Activated effector memory CD4-positive, alpha-beta T cell treated with anti-CD3 and anti-CD28 coated beads, Interleukin-2, amount 50 U/mL, for 16 hours (primary cell): ENCODE results near the gene FYB2.

ENCODE experiments used
- DNase-seq: peaks from one replicate; pipeline ENCODE4 v3.0.0-alpha.2; 2020

The FYB2 gene

GRCh38 chr1:56834137-56834900, 15.1 kb upstream of the FYB2 start:
- no peak for DNase-seq

GRCh38 chr1:56833088-56833487, 13.9 kb upstream of the FYB2 start:
- no peak for DNase-seq

GRCh38 chr1:56831871-56832693, 12.9 kb upstream of the FYB2 start:
- DNase-seq = peak; percentile 86

GRCh38 chr1:56830052-56830451, 10.8 kb upstream of the FYB2 start:
- no peak for DNase-seq

- no peak for DNase-seq
These were observed 8.5 kb upstream of the FYB2 start for GRCh38 chr1:56827711-56828110.

GRCh38 chr1:56825436-56825835, 6.2 kb upstream of the FYB2 start:
- DNase-seq = no peak

- DNase-seq = no peak
These were observed 5.7 kb upstream of the FYB2 start for GRCh38 chr1:56824938-56825337.

- DNase-seq = no peak
These were observed 5.1 kb upstream of the FYB2 start for GRCh38 chr1:56824271-56824670.

GRCh38 chr1:56821462-56821797, 2.2 kb upstream of the FYB2 start:
- no peak for DNase-seq

- DNase-seq = peak; percentile 84
These were observed 1.7 kb upstream of the FYB2 start for GRCh38 chr1:56820755-56821461.

- no peak for DNase-seq
These were observed 1.3 kb downstream of the FYB2 start for GRCh38 chr1:56817716-56818463.

- no peak for DNase-seq
These were observed 2.3 kb downstream of the FYB2 start for GRCh38 chr1:56816909-56817308.

- no peak for DNase-seq
These were observed 2.9 kb downstream of the FYB2 start for GRCh38 chr1:56816264-56816663.

- no peak for DNase-seq
These were observed 5.0 kb downstream of the FYB2 start for GRCh38 chr1:56814205-56814604.

- no peak for DNase-seq
These were observed 7.9 kb downstream of the FYB2 start for GRCh38 chr1:56811331-56811730.

GRCh38 chr1:56808410-56808809, 10.8 kb downstream of the FYB2 start:
- no peak for DNase-seq

- DNase-seq = no peak
These were observed 12.4 kb downstream of the FYB2 start for GRCh38 chr1:56806804-56807203.

GRCh38 chr1:56803561-56804156, 15.5 kb downstream of the FYB2 start:
- DNase-seq = no peak

GRCh38 chr1:56799605-56800400, 19.4 kb downstream of the FYB2 start:
- no peak for DNase-seq

- DNase-seq = no peak
These were observed 21.1 kb downstream of the FYB2 start for GRCh38 chr1:56798053-56798471.

GRCh38 chr1:56797065-56797685, 22.0 kb downstream of the FYB2 start:
- DNase-seq = no peak
